Measurements from ENCODE around the gene RELN. TPM values are rescaled to one million over a fixed set of nuclear protein-coding genes. Genes with fewer than 3 reads are reported as not detected.

Gene RELN
- total and polyA plus RNA-seq, 2 donors (not counting 1 experiment from before 2014, with no cell fraction given): 0.33 to 31.8 TPM

DNA sequence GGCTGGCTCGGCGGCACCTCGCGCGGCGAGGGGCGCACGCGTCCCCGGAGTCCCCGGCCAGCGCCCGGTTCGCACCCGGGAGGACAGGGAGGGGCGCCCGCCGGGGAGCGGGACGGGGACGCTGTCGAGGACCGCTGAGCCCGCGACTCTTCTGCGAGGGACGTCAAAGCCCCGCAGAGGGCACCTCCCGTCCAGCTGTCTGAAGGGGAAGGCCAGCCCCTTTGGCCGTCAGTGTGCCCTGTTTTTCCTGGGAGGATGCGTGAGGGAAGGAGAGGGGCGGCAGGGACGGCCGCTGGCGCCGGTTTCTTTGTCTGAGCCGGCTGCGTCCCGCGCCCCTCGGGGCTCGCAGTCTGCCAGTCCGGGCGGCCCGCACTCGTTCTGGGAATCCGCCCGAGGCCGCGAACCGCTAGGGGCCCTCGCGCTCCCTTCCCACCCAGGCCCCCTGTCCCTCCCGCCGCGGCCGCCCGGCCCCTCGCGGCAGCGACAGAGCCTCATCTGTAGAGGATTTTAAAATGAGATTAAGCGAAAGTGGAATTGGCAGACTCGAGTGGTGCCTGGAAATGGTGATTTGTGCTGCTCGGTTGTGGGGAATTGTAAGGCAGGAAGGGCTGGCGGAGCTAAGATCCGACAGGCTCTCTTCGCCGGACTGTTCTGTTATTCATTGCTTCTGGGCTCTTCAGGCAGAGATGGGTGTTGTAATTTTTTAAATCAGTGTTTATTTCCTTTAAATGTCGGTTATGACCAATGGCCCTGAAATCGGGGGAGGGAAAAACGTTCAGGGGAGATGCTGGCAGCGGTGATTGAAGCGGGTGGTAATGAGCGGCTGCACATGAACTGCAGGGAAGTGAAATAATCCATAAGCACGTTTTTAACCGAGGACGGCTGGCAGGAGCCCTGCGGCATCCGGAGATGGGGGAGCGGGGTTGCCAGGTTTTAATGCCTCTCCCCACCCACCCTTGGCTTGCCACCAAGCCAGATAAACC lies 618 bp upstream of the RELN start:
- no peaks in the 10 kb centered on the region for H3K79me2 ChIP-seq (ENCODE audit: control insufficient read depth, insufficient read depth, low read length)
- H3K36me3 ChIP-seq (ENCODE audit: control insufficient read depth, insufficient read depth, low read length): no peaks in the 10 kb centered on the region
- peak; percentile 30 to 49 for DNase-seq (ENCODE audit: low read depth in 2 of 2)
- peaks cover 2% of the 10 kb centered on the region for H3K4me1 ChIP-seq (ENCODE audit: control insufficient read depth, extremely low read depth, insufficient read depth, low read length)
- peak overlapping the region; percentile 59 for H3K4me2 ChIP-seq (ENCODE audit: extremely low read depth, insufficient read depth, low read length)
- peak overlapping the region; percentile 42 to 61 (median 51) for H3K4me3 ChIP-seq (replicated peaks in 1 of 4; ENCODE audit: control extremely low read depth in 1 of 4, insufficient read depth in 1 of 4, low read depth in 3 of 4, low read length in 4 of 4)
- H3K9me3 ChIP-seq (ENCODE audit: control insufficient read depth, insufficient read depth, low read depth, low read length): no peaks in the 10 kb centered on the region
- no peaks in the 10 kb centered on the region for H4K20me1 ChIP-seq (ENCODE audit: control insufficient read depth, extremely low read depth, insufficient read depth, low read length)
- peak overlapping the region; percentile 30 for H3K9ac ChIP-seq (ENCODE audit: insufficient read depth, low read length)
- H2AFZ ChIP-seq (ENCODE audit: low read length): peak overlapping the region; percentile 64
- TF ChIP-seq EZH2 (IDR thresholded peaks at IDR 0.05; ENCODE audit: low read length, missing control alignments): peak; percentile 56
- TF ChIP-seq, protein P1, sequence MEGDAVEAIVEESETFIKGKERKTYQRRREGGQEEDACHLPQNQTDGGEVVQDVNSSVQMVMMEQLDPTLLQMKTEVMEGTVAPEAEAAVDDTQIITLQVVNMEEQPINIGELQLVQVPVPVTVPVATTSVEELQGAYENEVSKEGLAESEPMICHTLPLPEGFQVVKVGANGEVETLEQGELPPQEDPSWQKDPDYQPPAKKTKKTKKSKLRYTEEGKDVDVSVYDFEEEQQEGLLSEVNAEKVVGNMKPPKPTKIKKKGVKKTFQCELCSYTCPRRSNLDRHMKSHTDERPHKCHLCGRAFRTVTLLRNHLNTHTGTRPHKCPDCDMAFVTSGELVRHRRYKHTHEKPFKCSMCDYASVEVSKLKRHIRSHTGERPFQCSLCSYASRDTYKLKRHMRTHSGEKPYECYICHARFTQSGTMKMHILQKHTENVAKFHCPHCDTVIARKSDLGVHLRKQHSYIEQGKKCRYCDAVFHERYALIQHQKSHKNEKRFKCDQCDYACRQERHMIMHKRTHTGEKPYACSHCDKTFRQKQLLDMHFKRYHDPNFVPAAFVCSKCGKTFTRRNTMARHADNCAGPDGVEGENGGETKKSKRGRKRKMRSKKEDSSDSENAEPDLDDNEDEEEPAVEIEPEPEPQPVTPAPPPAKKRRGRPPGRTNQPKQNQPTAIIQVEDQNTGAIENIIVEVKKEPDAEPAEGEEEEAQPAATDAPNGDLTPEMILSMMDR (conservative IDR thresholded peaks at IDR 0.05 in 1 of 2, IDR thresholded peaks at IDR 0.05 in 1 of 2; ENCODE audit: low read depth in 1 of 2, low read length in 2 of 2): no peak
- H3K27me3 ChIP-seq (ENCODE audit: control insufficient read depth, insufficient read depth, low read length): peaks cover 14% of the 10 kb centered on the region
- H3K27ac ChIP-seq (ENCODE audit: insufficient read depth, low read length): no peak overlapping the region

DNA sequence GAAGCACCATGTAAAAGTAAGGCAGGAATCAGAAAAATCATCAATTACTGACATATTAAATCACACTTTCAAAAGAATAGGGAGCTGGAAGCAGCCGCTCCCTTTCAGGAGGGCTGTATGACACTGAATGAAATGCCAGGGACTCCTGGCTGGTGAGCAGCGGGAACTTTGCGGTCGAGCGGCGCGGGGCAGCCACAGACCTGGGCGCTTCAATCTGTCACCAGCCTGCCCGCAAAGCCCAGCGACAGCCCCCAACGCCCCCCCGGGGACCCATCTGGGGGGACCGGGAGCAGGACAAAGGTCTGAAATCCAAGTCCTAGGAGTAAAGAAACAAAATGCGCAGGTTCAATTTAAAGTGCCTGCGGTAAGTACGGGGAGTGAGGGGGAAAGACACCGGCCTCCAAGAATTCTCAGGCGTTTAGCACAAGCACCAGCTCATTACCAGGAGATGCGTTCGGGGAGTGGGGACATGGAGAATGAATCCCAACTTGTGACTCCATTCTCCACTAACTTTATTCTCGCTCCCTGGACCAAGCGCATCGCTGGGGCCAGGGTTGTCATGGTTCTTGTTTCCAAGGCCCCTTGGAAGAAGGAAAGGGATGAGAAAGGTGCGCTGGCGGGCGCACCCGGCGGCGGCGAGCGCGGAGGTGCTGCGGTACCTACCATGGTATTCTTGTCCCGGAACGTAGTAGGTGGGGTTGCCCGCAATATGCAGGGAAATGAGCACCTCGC lies 824 bp downstream of the RELN start:
- Histone ChIP-seq H3K9me3 (ENCODE audit: control insufficient read depth, insufficient read depth, low read depth, low read length) (no peaks in the 10 kb centered on the region), H3K36me3 (ENCODE audit: control insufficient read depth, insufficient read depth, low read length) (no peaks in the 10 kb centered on the region), H3K27ac (ENCODE audit: insufficient read depth, low read length) (no peak overlapping the region), H3K4me3 (replicated peaks in 1 of 4; ENCODE audit: control extremely low read depth in 1 of 4, insufficient read depth in 1 of 4, low read depth in 3 of 4, low read length in 4 of 4) (peak overlapping the region; percentile 17 to 40 (median 32)), H3K4me1 (ENCODE audit: control insufficient read depth, extremely low read depth, insufficient read depth, low read length) (peaks cover 2% of the 10 kb centered on the region), H3K4me2 (ENCODE audit: extremely low read depth, insufficient read depth, low read length) (peak overlapping the region; percentile 51), H4K20me1 (ENCODE audit: control insufficient read depth, extremely low read depth, insufficient read depth, low read length) (no peaks in the 10 kb centered on the region), H2AFZ (ENCODE audit: low read length) (peak overlapping the region; percentile 44), H3K27me3 (ENCODE audit: control insufficient read depth, insufficient read depth, low read length) (peaks cover 14% of the 10 kb centered on the region), H3K9ac (ENCODE audit: insufficient read depth, low read length) (peak overlapping the region; percentile 16), H3K79me2 (ENCODE audit: control insufficient read depth, insufficient read depth, low read length) (no peaks in the 10 kb centered on the region)
- peak; percentile 2 to 4 for DNase-seq (ENCODE audit: low read depth in 2 of 2)
- TF ChIP-seq, protein P1 (conservative IDR thresholded peaks at IDR 0.05 in 1 of 2, IDR thresholded peaks at IDR 0.05 in 1 of 2; ENCODE audit: low read depth in 1 of 2, low read length in 2 of 2): no peak
- TF ChIP-seq EZH2 (IDR thresholded peaks at IDR 0.05; ENCODE audit: low read length, missing control alignments): peak; percentile 75

DNA sequence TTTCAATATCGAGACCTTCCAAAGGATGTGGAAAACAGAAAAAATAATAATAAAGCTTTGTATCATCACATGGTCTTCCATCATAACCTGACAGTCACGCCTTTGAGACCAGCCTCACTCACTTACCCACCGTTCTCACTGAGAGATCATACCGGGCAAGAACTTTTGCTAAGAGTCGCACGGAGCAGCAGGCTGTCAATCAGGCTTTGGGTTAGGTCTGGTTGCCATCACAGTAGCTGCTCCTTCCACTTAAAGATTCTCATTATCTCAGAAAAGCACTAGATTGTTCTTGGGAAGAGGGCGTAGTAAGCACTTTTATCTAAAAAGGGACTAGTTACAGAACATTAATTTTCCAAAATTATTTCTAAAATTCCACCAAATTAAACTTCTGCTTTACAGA lies 2.0 kb downstream of the RELN start:
- no peak overlapping the region for H2AFZ ChIP-seq (ENCODE audit: low read length)
- no peak for DNase-seq (ENCODE audit: low read depth in 2 of 2)
- H3K4me1 ChIP-seq (ENCODE audit: control insufficient read depth, extremely low read depth, insufficient read depth, low read length): peaks cover 2% of the 10 kb centered on the region
- no peaks in the 10 kb centered on the region for H3K36me3 ChIP-seq (ENCODE audit: control insufficient read depth, insufficient read depth, low read length)
- TF ChIP-seq EZH2 (IDR thresholded peaks at IDR 0.05; ENCODE audit: low read length, missing control alignments): no peak
- TF ChIP-seq, protein P1 (conservative IDR thresholded peaks at IDR 0.05 in 1 of 2, IDR thresholded peaks at IDR 0.05 in 1 of 2; ENCODE audit: low read depth in 1 of 2, low read length in 2 of 2): no peak
- peaks cover 14% of the 10 kb centered on the region for H3K27me3 ChIP-seq (ENCODE audit: control insufficient read depth, insufficient read depth, low read length)
- H4K20me1 ChIP-seq (ENCODE audit: control insufficient read depth, extremely low read depth, insufficient read depth, low read length): no peaks in the 10 kb centered on the region
- no peaks in the 10 kb centered on the region for H3K79me2 ChIP-seq (ENCODE audit: control insufficient read depth, insufficient read depth, low read length)
- H3K4me2 ChIP-seq (ENCODE audit: extremely low read depth, insufficient read depth, low read length): no peak overlapping the region
- no peaks in the 10 kb centered on the region for H3K9me3 ChIP-seq (ENCODE audit: control insufficient read depth, insufficient read depth, low read depth, low read length)
- H3K4me3 ChIP-seq (replicated peaks in 1 of 4; ENCODE audit: control extremely low read depth in 1 of 4, insufficient read depth in 1 of 4, low read depth in 3 of 4, low read length in 4 of 4): no peak overlapping the region
- no peak overlapping the region for H3K27ac ChIP-seq (ENCODE audit: insufficient read depth, low read length)
- H3K9ac ChIP-seq (ENCODE audit: insufficient read depth, low read length): no peak overlapping the region

All from fibroblast of lung (primary cell).